PC-3 (cell line): ENCODE results near the gene CTXN1. TPM values are rescaled to one million over a fixed set of nuclear protein-coding genes. Genes with fewer than 3 reads are reported as not detected.

Experiments
- ATAC-seq: fragments of 200-7000 bp; cut with Tn5 transposase; 2 replicates; pipeline ENCODE4 v1.9.1; 2020; ENCODE audit warnings: mild to moderate bottlenecking, moderate library complexity
- BruUV-seq: library from RNA; stranded (reverse); fragments of 400-500 nt; replicated peaks from 2 replicates; lab custom pipeline; 2021; lab: Mats Ljungman, UMichigan
- CTCF ChIA-PET: fragments of 300-600 bp; sonication (Branson Sonifier 250); formaldehyde crosslinking; loops from one replicate; lab custom pipeline; 2022; ENCODE audit warnings: antibody characterized with exemption; lab: Charles Lee
- POLR2A ChIA-PET: fragments of 300-600 bp; sonication (Branson Sonifier 250); formaldehyde crosslinking; loops from one replicate; lab custom pipeline; 2022; ENCODE audit warnings: antibody characterized with exemption; ENCODE audit not compliant: unreplicated experiment; lab: Charles Lee
- DNase-seq: peaks from one replicate; pipeline ENCODE4 v3.0.0-alpha.2; 2015
- H2AFZ ChIP-seq: fragments of 300-600 bp; sonication (generic); 2 replicates; pipeline ENCODE4 v1.6.0; 2016; ENCODE audit warnings: antibody characterized with exemption, low read length
- H3F3A ChIP-seq: fragments of 300-600 bp; sonication (generic); one replicate; pipeline ENCODE4 v1.6.0; 2017; ENCODE audit warnings: antibody characterized with exemption, low read length, control low read depth, mild to moderate bottlenecking; ENCODE audit not compliant: unreplicated experiment
- H3K27ac ChIP-seq: fragments of 300-600 bp; sonication (generic); 2 replicates; pipeline ENCODE4 v1.5.1; 2016; ENCODE audit warnings: mild to moderate bottlenecking, low read length
- H3K27me3 ChIP-seq: fragments of 300-600 bp; sonication (generic); 2 replicates; pipeline ENCODE4 v1.6.1; 2016; ENCODE audit warnings: low read length, mixed read lengths
- H3K36me3 ChIP-seq: fragments of 300-600 bp; sonication (generic); 2 replicates; pipeline ENCODE4 v1.6.1; 2016; ENCODE audit warnings: low read depth, mixed run types, low read length, mixed read lengths
- H3K4me1 ChIP-seq: fragments of 300-600 bp; sonication (generic); 2 replicates; pipeline ENCODE4 v1.5.1; 2016; ENCODE audit warnings: low read length; ENCODE audit not compliant: insufficient read depth
- H3K4me2 ChIP-seq: fragments of 300-600 bp; sonication (generic); 2 replicates; pipeline ENCODE4 v1.6.0; 2016; ENCODE audit warnings: low read length
- H3K4me3 ChIP-seq: fragments of 300-600 bp; sonication (generic); 2 replicates; pipeline ENCODE4 v1.5.1; 2016; ENCODE audit warnings: mild to moderate bottlenecking, low read length, mixed read lengths
- H3K79me2 ChIP-seq: fragments of 300-600 bp; sonication (generic); 2 replicates; pipeline ENCODE4 v1.6.1; 2017; ENCODE audit warnings: low read length, mixed read lengths
- H3K9ac ChIP-seq: fragments of 300-600 bp; sonication (generic); 2 replicates; pipeline ENCODE4 v1.6.0; 2016; ENCODE audit warnings: mild to moderate bottlenecking, low read length
- H3K9me2 ChIP-seq: fragments of 300-600 bp; sonication (generic); replicated peaks from 2 replicates; pipeline ENCODE4 v1.6.1; 2016; ENCODE audit warnings: mixed run types, low read length, mixed read lengths
- H3K9me3 ChIP-seq: fragments of 300-600 bp; sonication (generic); 2 replicates; pipeline ENCODE4 v1.6.1; 2016; ENCODE audit warnings: low read length, mixed read lengths
- H4K20me1 ChIP-seq: fragments of 300-600 bp; sonication (generic); 2 replicates; pipeline ENCODE4 v1.6.1; 2016; ENCODE audit warnings: low read length, mixed read lengths
- CTCF ChIP-seq: fragments of 300-600 bp; sonication (generic); conservative IDR thresholded peaks from 2 replicates; pipeline ENCODE4 v1.5.1; 2017; ENCODE audit warnings: antibody characterized with exemption, low read depth, mild to moderate bottlenecking, low read length
- EZH2 ChIP-seq: fragments of 300-600 bp; sonication (generic); IDR thresholded peaks from one replicate; pipeline ENCODE4 v1.6.1; 2017; ENCODE audit warnings: antibody characterized with exemption, mild to moderate bottlenecking, low read length; ENCODE audit not compliant: unreplicated experiment
- EZH2phosphoT487 ChIP-seq: fragments of 300-600 bp; sonication (generic); IDR thresholded peaks from 2 replicates; pipeline ENCODE4 v1.6.1; 2018; ENCODE audit warnings: mild to moderate bottlenecking, antibody characterized with exemption, low read length, borderline replicate concordance
- intact Hi-C: fragments of 100-400 bp; cut with micrococcal nuclease; formaldehyde crosslinking; loops from 2 replicates; pipeline ENCODE4 v1.9.0; 2023
- total RNA-seq: library from RNA; depleted of rRNA; stranded (reverse); fragments of >200 nt; gene quantifications from 2 replicates; pipeline ENCODE4 v1.2.3, GENCODE V29; 2014

CTXN1 gene
- total RNA-seq, 1 experiment from 2014 or later = 11.4 TPM

GRCh38 chr19:7923295-7924191 is 2.4 kb downstream of the CTXN1 start:
- intact Hi-C loops = no loop called here
- POLR2A ChIA-PET = interaction anchor here (0.6 kb wide), 1 partner anchor 481 kb away, joined by 34 read pairs; no protein-coding TSS in a partner anchor
- Histone ChIP-seq H3K27ac (no peak overlapping the region), H3F3A (no peaks in the 10 kb centered on the region), H4K20me1 (0 out of 2 replicates have a peak, but pooled peaks cover 9% of the 10 kb centered on the region), H3K9me3 (no peaks in the 10 kb centered on the region), H3K9ac (no peak overlapping the region), H3K36me3 (no peaks in the 10 kb centered on the region; the same call in 1 of the 2 replicates), H3K4me1 (peaks cover 36% of the 10 kb centered on the region), H3K27me3 (no peaks in the 10 kb centered on the region), H3K4me2 (no peak overlapping the region), H3K9me2 (no peaks in the 10 kb centered on the region), H3K4me3 (no peak overlapping the region), H2AFZ (no peak overlapping the region), H3K79me2 (peaks cover 6% of the 10 kb centered on the region; the same call in 1 of the 2 replicates)
- BruUV-seq = no TSS peak
- ATAC-seq = no peak
- no peak for TF ChIP-seq EZH2
- no peak for TF ChIP-seq EZH2phosphoT487
- no peak for TF ChIP-seq CTCF
- CTCF ChIA-PET = interaction anchor here (0.6 kb wide), 2 partner anchors 145 to 196 kb away, joined by 3 to 8 read pairs; no protein-coding TSS in a partner anchor
- DNase-seq = no peak

- DNase-seq (no peak), ATAC-seq (no peak)
- ChIA-PET CTCF (no interaction called here), POLR2A (no interaction called here)
- BruUV-seq = no TSS peak
- H3K4me3 ChIP-seq = no peak overlapping the region
- H3K27me3 ChIP-seq = no peaks in the 10 kb centered on the region
- H3F3A ChIP-seq = no peaks in the 10 kb centered on the region
- no peak overlapping the region for H3K27ac ChIP-seq
- no peak overlapping the region for H3K4me2 ChIP-seq
- no peaks in the 10 kb centered on the region; the same call in 1 of the 2 replicates for H3K36me3 ChIP-seq
- H3K4me1 ChIP-seq = peaks cover 32% of the 10 kb centered on the region
- TF ChIP-seq CTCF (no peak), EZH2 (no peak), EZH2phosphoT487 (no peak)
- peaks cover 9% of the 10 kb centered on the region; the same call in 1 of the 2 replicates for H3K79me2 ChIP-seq
- intact Hi-C loops = no loop called here
- H3K9me3 ChIP-seq = no peaks in the 10 kb centered on the region
- H2AFZ ChIP-seq = no peak overlapping the region
- 0 out of 2 replicates have a peak, but pooled peaks cover 6% of the 10 kb centered on the region for H4K20me1 ChIP-seq
- no peak overlapping the region for H3K9ac ChIP-seq
- H3K9me2 ChIP-seq = no peaks in the 10 kb centered on the region
Measured at GRCh38 chr19:7922836-7923195, 3.1 kb downstream of the CTXN1 start.
